NCI-H2029 treated with DMSO at 0.1 percent for 48 hours (cell line): ENCODE data around the gene RBM19.

Source experiments
- DNase-seq: peaks from one replicate; lab custom pipeline; 2025; lab: John Stamatoyannopoulos, UW

Gene RBM19

GRCh38 chr12:113958108-113958507, 8.0 kb downstream of the RBM19 start:
- no peak for DNase-seq

GRCh38 chr12:113957627-113958026, 8.5 kb downstream of the RBM19 start:
- no peak for DNase-seq

- DNase-seq = no peak
Measured at GRCh38 chr12:113955109-113955970, 10.8 kb downstream of the RBM19 start.

GRCh38 chr12:113954547-113954946, 11.6 kb downstream of the RBM19 start:
- no peak for DNase-seq

- DNase-seq = no peak
Measured at GRCh38 chr12:113950873-113951272, 15.3 kb downstream of the RBM19 start.

GRCh38 chr12:113949321-113950305, 16.5 kb downstream of the RBM19 start:
- DNase-seq = no peak

GRCh38 chr12:113948151-113948914, 17.8 kb downstream of the RBM19 start:
- no peak for DNase-seq

GRCh38 chr12:113946175-113946574, 19.9 kb downstream of the RBM19 start:
- DNase-seq = no peak

GRCh38 chr12:113945174-113946173, 20.7 kb downstream of the RBM19 start:
- no peak for DNase-seq

GRCh38 chr12:113942209-113942608, 23.9 kb downstream of the RBM19 start:
- no peak for DNase-seq

GRCh38 chr12:113941208-113941486, 25.0 kb downstream of the RBM19 start:
- no peak for DNase-seq

GRCh38 chr12:113940357-113941207, 25.5 kb downstream of the RBM19 start:
- no peak for DNase-seq

- no peak for DNase-seq
Measured at GRCh38 chr12:113939867-113940266, 26.3 kb downstream of the RBM19 start.

- no peak for DNase-seq
Measured at GRCh38 chr12:113938471-113938870, 27.7 kb downstream of the RBM19 start.

- DNase-seq = no peak
Measured at GRCh38 chr12:113936460-113936859, 29.7 kb downstream of the RBM19 start.

- no peak for DNase-seq
Measured at GRCh38 chr12:113935459-113935858, 30.7 kb downstream of the RBM19 start.

GRCh38 chr12:113934946-113935345, 31.2 kb downstream of the RBM19 start:
- DNase-seq = no peak

- DNase-seq = no peak
Measured at GRCh38 chr12:113934060-113934814, 31.9 kb downstream of the RBM19 start.

GRCh38 chr12:113933201-113933786, 32.8 kb downstream of the RBM19 start:
- DNase-seq = no peak
